ENCODE data around the gene DPH3. TPM values are rescaled to one million over a fixed set of nuclear protein-coding genes. Genes with fewer than 3 reads are reported as not detected.

The DPH3 gene
- total RNA-seq, 1 experiment from 2014 or later = 27.8 TPM

- Mint-ChIP-seq H3K4me3 (no peak overlapping the region), H3K9me3 (no peaks in the 10 kb centered on the region), H3K4me1 (no peaks in the 10 kb centered on the region), H3K27me3 (ENCODE audit: low read depth) (peaks cover 8% of the 10 kb centered on the region; the same call in 1 of the 2 replicates), H3K27ac (no peak overlapping the region), H3K36me3 (no peaks in the 10 kb centered on the region)
- ATAC-seq = no peak
- no peak for DNase-seq (ENCODE audit: low spot score)
- TF ChIP-seq JAZF1 (CRISPR knock-in tag; IDR thresholded peaks at IDR 0.05) (no peak), GRHL2 (CRISPR knock-in tag; IDR thresholded peaks at IDR 0.05; ENCODE audit: insufficient replicate concordance, severe bottlenecking) (no peak), IRF1 (CRISPR knock-in tag; IDR thresholded peaks at IDR 0.05) (no peak), CREM (CRISPR knock-in tag; IDR thresholded peaks at IDR 0.05) (no peak), AFF4 (CRISPR knock-in tag; IDR thresholded peaks at IDR 0.05; ENCODE audit: borderline replicate concordance) (no peak), NFE2L1 (CRISPR knock-in tag; IDR thresholded peaks at IDR 0.05) (no peak)
- ChIA-PET CTCF (no interaction called here), POLR2A (no interaction called here)
Observed at GRCh38 chr3:16219777-16220176, 45.0 kb downstream of the DPH3 start.

GRCh38 chr3:16216373-16216935, 48.3 kb downstream of the DPH3 start:
- H3K27ac Mint-ChIP-seq = no peak overlapping the region
- no peak for DNase-seq (ENCODE audit: low spot score)
- TF ChIP-seq E2F4 (CRISPR knock-in tag; IDR thresholded peaks at IDR 0.05; ENCODE audit: borderline replicate concordance, low read depth) (no peak), ZMAT4 (CRISPR knock-in tag; IDR thresholded peaks at IDR 0.05) (no peak), ARID4B (CRISPR knock-in tag; IDR thresholded peaks at IDR 0.05; ENCODE audit: borderline replicate concordance) (no peak), CTCF (IDR thresholded peaks at IDR 0.05) (no peak), NFATC4 (CRISPR knock-in tag; IDR thresholded peaks at IDR 0.05) (no peak), ZNF416 (CRISPR knock-in tag; IDR thresholded peaks at IDR 0.05) (no peak)
- no peaks in the 10 kb centered on the region for H3K36me3 Mint-ChIP-seq
- POLR2A ChIA-PET = no interaction called here
- H3K4me3 Mint-ChIP-seq = no peak overlapping the region
- H3K27me3 Mint-ChIP-seq (ENCODE audit: low read depth) = peaks cover 7% of the 10 kb centered on the region; the same call in 1 of the 2 replicates
- CTCF ChIA-PET = no interaction called here
- H3K4me1 Mint-ChIP-seq = no peaks in the 10 kb centered on the region
- no peaks in the 10 kb centered on the region for H3K9me3 Mint-ChIP-seq
- no peak for ATAC-seq
